Measurements from ENCODE around the gene GXYLT1. TPM values are rescaled to one million over a fixed set of nuclear protein-coding genes. Genes with fewer than 3 reads are reported as not detected.

The GXYLT1 gene
- total and polyA plus RNA-seq, 2 experiments from 2014 or later = 13.7 to 14.6 TPM

DNA sequence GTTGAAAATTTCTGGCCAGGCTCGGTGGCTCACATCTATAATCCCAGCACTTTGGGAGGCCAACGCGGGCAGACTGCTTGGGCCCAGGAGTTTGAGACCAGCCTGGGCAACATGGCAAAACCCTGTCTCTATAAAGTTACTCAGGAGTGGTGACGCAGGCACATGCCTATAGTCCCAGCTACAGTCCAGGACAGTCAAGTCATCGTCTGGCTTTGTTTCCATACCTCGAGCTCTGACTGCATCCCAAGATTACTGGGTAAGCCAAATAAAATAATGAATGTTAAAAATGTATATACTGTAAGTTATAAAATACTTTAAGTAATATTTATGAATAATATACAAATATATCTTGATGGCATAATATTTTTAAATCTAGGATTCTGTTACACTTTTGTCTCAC is 23.0 kb upstream of the GXYLT1 start:
- H3K27ac ChIP-seq = no peak overlapping the region
- no peak overlapping the region for H3K9ac ChIP-seq
- H3K4me2 ChIP-seq (ENCODE audit: unreplicated experiment) = no peak overlapping the region
- H4K20me1 ChIP-seq (ENCODE audit: insufficient read depth) = no peaks in the 10 kb centered on the region
- in situ Hi-C loops (cut with MboI) = no loop called here
- TF ChIP-seq EZH2phosphoT487 (IDR thresholded peaks at IDR 0.05; ENCODE audit: insufficient read depth, low read depth) (no peak), EZH2 (IDR thresholded peaks at IDR 0.05; ENCODE audit: insufficient read depth, poor library complexity, severe bottlenecking) (no peak)
- DNase-seq = no peak
- H3K4me1 ChIP-seq (ENCODE audit: insufficient read depth) = peaks cover 14% of the 10 kb centered on the region
- no peaks in the 10 kb centered on the region for H3K9me3 ChIP-seq (ENCODE audit: low read depth)
- peaks cover 76% of the 10 kb centered on the region for H3K79me2 ChIP-seq (ENCODE audit: insufficient read depth)
- no peak overlapping the region for H3K4me3 ChIP-seq
- no peaks in the 10 kb centered on the region for H3K9me2 ChIP-seq (ENCODE audit: insufficient read depth)
- no peaks in the 10 kb centered on the region for H3K27me3 ChIP-seq (replicated peaks; ENCODE audit: insufficient read depth)
- WGBS, 2 experiments (ENCODE audit: low coverage in 1 of 2, low lambda C conversion rate in 2 of 2, missing lambda C conversion rate in 2 of 2) = 97 to 98% methylated on average over 6 of the region's 6 CpGs
- no peaks in the 10 kb centered on the region for H3K36me3 ChIP-seq (ENCODE audit: low read depth)
- peaks cover 19% of the 10 kb centered on the region for H3F3A ChIP-seq (ENCODE audit: insufficient read depth)
- H2AFZ ChIP-seq = no peak overlapping the region

DNA sequence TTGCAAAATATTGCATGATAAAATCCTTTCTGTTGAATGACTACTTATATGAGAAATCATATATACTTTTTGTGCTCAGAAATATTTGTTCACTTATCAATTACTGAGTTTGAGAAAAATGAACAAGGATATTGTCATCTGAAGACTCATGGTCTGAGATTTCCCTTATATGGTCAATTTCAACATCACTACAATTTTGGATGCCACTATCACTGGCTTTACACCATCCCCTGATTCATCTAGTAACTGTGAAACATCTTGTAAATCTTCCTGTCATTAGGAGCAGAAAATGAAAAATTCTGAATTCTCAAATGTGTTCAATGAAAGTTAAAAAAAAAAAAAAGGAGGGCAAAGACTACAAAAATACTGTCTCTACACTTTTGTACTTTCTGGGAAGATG is 21.8 kb upstream of the GXYLT1 start:
- Histone ChIP-seq H3K27ac (peak overlapping the region; percentile 48), H3K9me2 (ENCODE audit: insufficient read depth) (no peaks in the 10 kb centered on the region), H3K9ac (no peak overlapping the region), H3K79me2 (ENCODE audit: insufficient read depth) (peaks cover 64% of the 10 kb centered on the region), H3F3A (ENCODE audit: insufficient read depth) (peaks cover 31% of the 10 kb centered on the region), H3K27me3 (replicated peaks; ENCODE audit: insufficient read depth) (no peaks in the 10 kb centered on the region), H3K4me1 (ENCODE audit: insufficient read depth) (peaks cover 24% of the 10 kb centered on the region), H2AFZ (no peak overlapping the region), H3K9me3 (ENCODE audit: low read depth) (no peaks in the 10 kb centered on the region), H3K4me2 (ENCODE audit: unreplicated experiment) (peak overlapping the region; percentile 50), H3K36me3 (ENCODE audit: low read depth) (no peaks in the 10 kb centered on the region), H3K4me3 (no peak overlapping the region), H4K20me1 (ENCODE audit: insufficient read depth) (no peaks in the 10 kb centered on the region)
- in situ Hi-C loops (cut with MboI) = no loop called here
- no peak for TF ChIP-seq EZH2phosphoT487 (IDR thresholded peaks at IDR 0.05; ENCODE audit: insufficient read depth, low read depth)
- no peak for TF ChIP-seq EZH2 (IDR thresholded peaks at IDR 0.05; ENCODE audit: insufficient read depth, poor library complexity, severe bottlenecking)
- DNase-seq = peak; percentile 82

DNA sequence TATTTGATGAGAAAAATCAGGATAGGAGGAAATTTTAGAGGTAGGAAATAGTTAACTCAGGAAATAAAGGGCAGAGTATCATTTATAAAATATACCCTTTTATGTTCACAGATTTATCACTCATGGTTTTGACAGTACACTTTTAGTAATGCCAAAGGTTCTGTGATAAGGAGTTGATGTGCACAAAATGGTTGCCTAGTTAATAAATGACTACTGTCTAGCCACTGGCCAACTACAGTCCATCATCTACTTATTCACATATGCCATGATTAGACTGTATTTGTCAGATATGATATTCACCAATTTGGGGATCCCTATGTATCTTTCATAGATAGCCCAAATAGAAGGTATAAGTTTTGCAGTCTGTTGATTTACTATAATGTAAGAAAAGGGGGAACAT is 19.2 kb upstream of the GXYLT1 start:
- Histone ChIP-seq H3K27ac (no peak overlapping the region), H3K4me3 (no peak overlapping the region), H3K36me3 (ENCODE audit: low read depth) (peaks cover 19% of the 10 kb centered on the region), H3K27me3 (replicated peaks; ENCODE audit: insufficient read depth) (no peaks in the 10 kb centered on the region), H3K4me1 (ENCODE audit: insufficient read depth) (peaks cover 24% of the 10 kb centered on the region), H3F3A (ENCODE audit: insufficient read depth) (peaks cover 32% of the 10 kb centered on the region), H2AFZ (no peak overlapping the region), H3K9me2 (ENCODE audit: insufficient read depth) (no peaks in the 10 kb centered on the region), H3K79me2 (ENCODE audit: insufficient read depth) (peaks cover 45% of the 10 kb centered on the region), H3K9me3 (ENCODE audit: low read depth) (no peaks in the 10 kb centered on the region), H3K4me2 (ENCODE audit: unreplicated experiment) (no peak overlapping the region), H3K9ac (no peak overlapping the region), H4K20me1 (ENCODE audit: insufficient read depth) (no peaks in the 10 kb centered on the region)
- in situ Hi-C loops (cut with MboI) = no loop called here
- TF ChIP-seq EZH2 (IDR thresholded peaks at IDR 0.05; ENCODE audit: insufficient read depth, poor library complexity, severe bottlenecking) (no peak), EZH2phosphoT487 (IDR thresholded peaks at IDR 0.05; ENCODE audit: insufficient read depth, low read depth) (no peak)
- DNase-seq = no peak

GRCh38 chr12:42162965-42163364 is 18.3 kb upstream of the GXYLT1 start:
- Histone ChIP-seq H2AFZ (no peak overlapping the region), H3K4me2 (ENCODE audit: unreplicated experiment) (no peak overlapping the region), H3K36me3 (ENCODE audit: low read depth) (peaks cover 23% of the 10 kb centered on the region), H3K9me3 (ENCODE audit: low read depth) (no peaks in the 10 kb centered on the region), H3K79me2 (ENCODE audit: insufficient read depth) (peaks cover 44% of the 10 kb centered on the region), H3K9me2 (ENCODE audit: insufficient read depth) (no peaks in the 10 kb centered on the region), H3K4me1 (ENCODE audit: insufficient read depth) (peaks cover 24% of the 10 kb centered on the region), H3K4me3 (no peak overlapping the region), H3F3A (ENCODE audit: insufficient read depth) (peaks cover 32% of the 10 kb centered on the region), H4K20me1 (ENCODE audit: insufficient read depth) (no peaks in the 10 kb centered on the region), H3K27ac (no peak overlapping the region), H3K9ac (no peak overlapping the region), H3K27me3 (replicated peaks; ENCODE audit: insufficient read depth) (no peaks in the 10 kb centered on the region)
- WGBS, 2 experiments (ENCODE audit: low coverage in 1 of 2, low lambda C conversion rate in 2 of 2, missing lambda C conversion rate in 2 of 2) = 97 to 100% methylated on average over 1 of the region's 1 CpG
- no peak for TF ChIP-seq EZH2 (IDR thresholded peaks at IDR 0.05; ENCODE audit: insufficient read depth, poor library complexity, severe bottlenecking)
- TF ChIP-seq EZH2phosphoT487 (IDR thresholded peaks at IDR 0.05; ENCODE audit: insufficient read depth, low read depth) = no peak
- no peak for DNase-seq
- in situ Hi-C loops (cut with MboI) = no loop called here

- no peaks in the 10 kb centered on the region for H3K9me2 ChIP-seq (ENCODE audit: insufficient read depth)
- H3K4me1 ChIP-seq (ENCODE audit: insufficient read depth) = peaks cover 22% of the 10 kb centered on the region
- TF ChIP-seq EZH2 (IDR thresholded peaks at IDR 0.05; ENCODE audit: insufficient read depth, poor library complexity, severe bottlenecking) (no peak), EZH2phosphoT487 (IDR thresholded peaks at IDR 0.05; ENCODE audit: insufficient read depth, low read depth) (no peak)
- DNase-seq = peak; percentile 21
- peak overlapping the region; percentile 21 for H3K4me2 ChIP-seq (ENCODE audit: unreplicated experiment)
- no peak overlapping the region for H2AFZ ChIP-seq
- peaks cover 31% of the 10 kb centered on the region for H3F3A ChIP-seq (ENCODE audit: insufficient read depth)
- in situ Hi-C loops (cut with MboI) = no loop called here
- no peaks in the 10 kb centered on the region for H3K9me3 ChIP-seq (ENCODE audit: low read depth)
- peaks cover 23% of the 10 kb centered on the region for H3K36me3 ChIP-seq (ENCODE audit: low read depth)
- H3K9ac ChIP-seq = no peak overlapping the region
- peaks cover 38% of the 10 kb centered on the region for H3K79me2 ChIP-seq (ENCODE audit: insufficient read depth)
- no peak overlapping the region for H3K27ac ChIP-seq
- H4K20me1 ChIP-seq (ENCODE audit: insufficient read depth) = no peaks in the 10 kb centered on the region
- no peaks in the 10 kb centered on the region for H3K27me3 ChIP-seq (replicated peaks; ENCODE audit: insufficient read depth)
- H3K4me3 ChIP-seq = no peak overlapping the region
These were observed 17.5 kb upstream of the GXYLT1 start for GRCh38 chr12:42162193-42162592.

All from GM23248 (cell line).